Vagina (tissue), 2 donors: ENCODE data around the gene WDR6. TPM values are rescaled to one million over a fixed set of nuclear protein-coding genes. Genes with fewer than 3 reads are reported as not detected.

Experiments used
- DNase-seq, 2 donors: peaks; one replicate each; pipeline ENCODE4 v3.0.0-alpha.2; 2017; ENCODE audit errors: extremely low spot score in 2 of 2
- H3K27ac ChIP-seq: fragments of 200-600 bp; sonication (generic); one replicate; pipeline ENCODE4 v1.5.1; 2019
- H3K27me3 ChIP-seq: fragments of 200-600 bp; sonication (generic); one replicate; pipeline ENCODE4 v1.5.1; 2019
- H3K36me3 ChIP-seq, 2 donors: fragments of 200-600 bp; sonication (generic); one replicate each; pipeline ENCODE4 v1.5.1; 2017 to 2019
- H3K4me1 ChIP-seq: fragments of 200-600 bp; sonication (generic); one replicate; pipeline ENCODE4 v1.5.1; 2019
- H3K4me3 ChIP-seq, 2 donors: fragments of 200-600 bp; sonication (generic); 1 replicate in 1 of 2; 2 replicates in 1 of 2; pipeline ENCODE4 v1.5.1; 2016 to 2019
- H3K9me3 ChIP-seq: fragments of 200-600 bp; sonication (generic); one replicate; pipeline ENCODE4 v1.5.1; 2019
- CTCF ChIP-seq, 3 experiments: fragments of 450-650 bp in 2 of 3; fragments of 200-600 bp in 1 of 3; sonication (generic) in 1 of 3; IDR thresholded peaks; one replicate each; pipeline ENCODE4 v1.5.1; 2017 to 2019; ENCODE audit warnings: antibody characterized with exemption in 3 of 3, mild to moderate bottlenecking in 2 of 3, moderate library complexity in 2 of 3
- POLR2A ChIP-seq, 2 donors: fragments of 450-650 bp; IDR thresholded peaks; one replicate each; pipeline ENCODE4 v1.6.1; 2017; ENCODE audit warnings: antibody characterized with exemption in 2 of 2, mild to moderate bottlenecking in 2 of 2, moderate library complexity in 2 of 2
- POLR2AphosphoS5 ChIP-seq, 2 donors: sonication (generic); formaldehyde crosslinking; IDR thresholded peaks; one replicate each; pipeline ENCODE4 v1.9.0; 2017; ENCODE audit warnings: antibody characterized with exemption in 2 of 2, mild to moderate bottlenecking in 2 of 2, low read depth in 1 of 2; ENCODE audit not compliant: insufficient read depth in 1 of 2
- intact Hi-C: fragments of 100-400 bp; cut with DNase I; formaldehyde crosslinking; loops from one replicate; pipeline ENCODE4 v1.15.1; 2023
- total RNA-seq: library from RNA; depleted of rRNA; stranded (reverse); fragments of >200 nt; gene quantifications from one replicate; pipeline ENCODE4 v1.2.3, GENCODE V29; 2016

Gene WDR6
- total RNA-seq, 1 donor from 2014 or later = 109 TPM

- Histone ChIP-seq H3K27ac (no peak overlapping the region), H3K4me1 (no peaks in the 10 kb centered on the region), H3K4me3 (no peak overlapping the region), H3K36me3 (peaks cover 0 to 57% of the 10 kb centered on the region in 2 donors), H3K27me3 (no peaks in the 10 kb centered on the region), H3K9me3 (no peaks in the 10 kb centered on the region)
- TF ChIP-seq POLR2A (IDR thresholded peaks at IDR 0.05) (no peak), CTCF (IDR thresholded peaks at IDR 0.05) (no peak), POLR2AphosphoS5 (IDR thresholded peaks at IDR 0.05; ENCODE audit: insufficient read depth in 1 of 2, low read depth in 1 of 2) (no peak)
- no peak for DNase-seq
- intact Hi-C loops = no loop called here
Observed at GRCh38 chr3:48963591-48963990, 43.6 kb upstream of the WDR6 start.

GRCh38 chr3:48966367-48966766 is 40.8 kb upstream of the WDR6 start:
- DNase-seq = no peak
- no peaks in the 10 kb centered on the region for H3K9me3 ChIP-seq
- H3K27ac ChIP-seq = no peak overlapping the region
- intact Hi-C loops = no loop called here
- TF ChIP-seq POLR2AphosphoS5 (IDR thresholded peaks at IDR 0.05; ENCODE audit: insufficient read depth in 1 of 2, low read depth in 1 of 2) (no peak), POLR2A (IDR thresholded peaks at IDR 0.05) (no peak), CTCF (IDR thresholded peaks at IDR 0.05) (no peak)
- no peak overlapping the region for H3K4me3 ChIP-seq
- no peaks in the 10 kb centered on the region for H3K4me1 ChIP-seq
- no peaks in the 10 kb centered on the region for H3K27me3 ChIP-seq
- peaks cover 0 to 77% of the 10 kb centered on the region in 2 donors for H3K36me3 ChIP-seq

- intact Hi-C loops = no loop called here
Observed at GRCh38 chr3:48966876-48967361, 40.3 kb upstream of the WDR6 start.

DNA sequence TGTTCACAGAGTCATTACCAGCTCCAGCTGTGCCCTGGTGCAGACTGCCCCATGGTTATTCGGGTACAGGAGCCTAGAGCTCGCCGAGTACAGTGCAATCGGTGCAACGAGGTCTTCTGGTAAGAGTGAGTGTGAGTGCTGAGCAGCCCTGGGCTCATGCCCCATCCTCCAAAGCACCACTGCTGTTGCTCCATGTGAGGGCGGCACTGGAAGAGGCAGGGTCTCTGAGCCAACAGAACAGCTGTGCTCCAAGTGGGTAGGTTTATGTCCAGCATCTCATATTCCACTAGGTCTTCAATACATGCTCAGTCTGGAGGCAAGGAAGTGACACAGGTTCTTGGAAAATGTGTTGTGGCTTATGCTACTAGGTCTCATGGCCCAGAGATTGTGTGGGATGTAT is 36.6 kb upstream of the WDR6 start:
- no peaks in the 10 kb centered on the region for H3K27me3 ChIP-seq
- H3K9me3 ChIP-seq = no peaks in the 10 kb centered on the region
- H3K4me1 ChIP-seq = no peaks in the 10 kb centered on the region
- peaks cover 0 to 88% of the 10 kb centered on the region in 2 donors for H3K36me3 ChIP-seq
- TF ChIP-seq CTCF (IDR thresholded peaks at IDR 0.05) (no peak), POLR2A (IDR thresholded peaks at IDR 0.05) (no peak), POLR2AphosphoS5 (IDR thresholded peaks at IDR 0.05; ENCODE audit: insufficient read depth in 1 of 2, low read depth in 1 of 2) (no peak)
- no peak for DNase-seq
- no peak overlapping the region for H3K27ac ChIP-seq
- intact Hi-C loops = no loop called here
- no peak overlapping the region for H3K4me3 ChIP-seq

More at GRCh38 chr3:48966876-48967361, 40.3 kb upstream of the WDR6 start:
- H3K9me3 ChIP-seq = no peaks in the 10 kb centered on the region
- no peak for DNase-seq
- H3K4me1 ChIP-seq = no peaks in the 10 kb centered on the region
- H3K27me3 ChIP-seq = no peaks in the 10 kb centered on the region
- no peak overlapping the region for H3K4me3 ChIP-seq
- peaks cover 0 to 77% of the 10 kb centered on the region in 2 donors for H3K36me3 ChIP-seq
- H3K27ac ChIP-seq = no peak overlapping the region
- TF ChIP-seq CTCF (IDR thresholded peaks at IDR 0.05) (no peak), POLR2A (IDR thresholded peaks at IDR 0.05) (no peak), POLR2AphosphoS5 (IDR thresholded peaks at IDR 0.05; ENCODE audit: insufficient read depth in 1 of 2, low read depth in 1 of 2) (no peak)

- TF ChIP-seq POLR2A (IDR thresholded peaks at IDR 0.05) (no peak), POLR2AphosphoS5 (IDR thresholded peaks at IDR 0.05; ENCODE audit: insufficient read depth in 1 of 2, low read depth in 1 of 2) (no peak), CTCF (IDR thresholded peaks at IDR 0.05) (no peak)
- Histone ChIP-seq H3K27me3 (no peaks in the 10 kb centered on the region), H3K36me3 (peaks cover 0 to 89% of the 10 kb centered on the region in 2 donors), H3K9me3 (no peaks in the 10 kb centered on the region), H3K4me1 (no peaks in the 10 kb centered on the region), H3K27ac (no peak overlapping the region), H3K4me3 (no peak overlapping the region)
- no peak for DNase-seq
- intact Hi-C loops = no loop called here
Observed at GRCh38 chr3:48974076-48974864, 32.9 kb upstream of the WDR6 start.
